GM19395 (cell line): ENCODE data around the gene ZNF276.
A peak's percentile ranks its signal among the peaks of the same experiment; 100 is the strongest.
"Not testable (repeated sequence)": the region's sequence is repeated elsewhere in the genome, so short reads cannot be mapped to it uniquely, and the experiment has no call there.

Source experiments
- ATAC-seq: cut with Tn5 transposase; IDR thresholded peaks from one replicate; pipeline ENCODE4 v1.9.1; 2021; ENCODE audit warnings: mild to moderate bottlenecking, moderate library complexity; ENCODE audit not compliant: unreplicated experiment

ZNF276 gene, protein sequence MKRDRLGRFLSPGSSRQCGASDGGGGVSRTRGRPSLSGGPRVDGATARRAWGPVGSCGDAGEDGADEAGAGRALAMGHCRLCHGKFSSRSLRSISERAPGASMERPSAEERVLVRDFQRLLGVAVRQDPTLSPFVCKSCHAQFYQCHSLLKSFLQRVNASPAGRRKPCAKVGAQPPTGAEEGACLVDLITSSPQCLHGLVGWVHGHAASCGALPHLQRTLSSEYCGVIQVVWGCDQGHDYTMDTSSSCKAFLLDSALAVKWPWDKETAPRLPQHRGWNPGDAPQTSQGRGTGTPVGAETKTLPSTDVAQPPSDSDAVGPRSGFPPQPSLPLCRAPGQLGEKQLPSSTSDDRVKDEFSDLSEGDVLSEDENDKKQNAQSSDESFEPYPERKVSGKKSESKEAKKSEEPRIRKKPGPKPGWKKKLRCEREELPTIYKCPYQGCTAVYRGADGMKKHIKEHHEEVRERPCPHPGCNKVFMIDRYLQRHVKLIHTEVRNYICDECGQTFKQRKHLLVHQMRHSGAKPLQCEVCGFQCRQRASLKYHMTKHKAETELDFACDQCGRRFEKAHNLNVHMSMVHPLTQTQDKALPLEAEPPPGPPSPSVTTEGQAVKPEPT

GRCh38 chr16:89720813-89721545, at the start of gene ZNF276, which contains the start of gene VPS9D1:
Gene ZNF276 (plus strand): TSS chr16:89721537. CDS start chr16:89721641, 104 bp downstream.
Gene VPS9D1 (minus strand): TSS chr16:89720898. CDS start chr16:89720861, 37 bp downstream.
- ATAC-seq, result peak; percentile 59

- ATAC-seq, result not testable (repeated sequence)
Measured at GRCh38 chr16:89671565-89671964, 49.8 kb upstream of the ZNF276 start.

GRCh38 chr16:89672177-89672941, 49.0 kb upstream of the ZNF276 start:
- ATAC-seq, result no peak

- ATAC-seq, result no peak
Measured at GRCh38 chr16:89678258-89678657, 43.1 kb upstream of the ZNF276 start.

GRCh38 chr16:89685916-89686315, 35.4 kb upstream of the ZNF276 start:
- ATAC-seq, result no peak

- ATAC-seq, result peak; percentile 77
Measured at GRCh38 chr16:89686520-89687091, 34.7 kb upstream of the ZNF276 start, which contains the start of gene CDK10. Gene CDK10 (plus strand): TSS chr16:89686689. CDS start chr16:89686711, 22 bp downstream.

GRCh38 chr16:89687092-89687940, 34.0 kb upstream of the ZNF276 start:
- ATAC-seq, result peak; percentile 37

DNA sequence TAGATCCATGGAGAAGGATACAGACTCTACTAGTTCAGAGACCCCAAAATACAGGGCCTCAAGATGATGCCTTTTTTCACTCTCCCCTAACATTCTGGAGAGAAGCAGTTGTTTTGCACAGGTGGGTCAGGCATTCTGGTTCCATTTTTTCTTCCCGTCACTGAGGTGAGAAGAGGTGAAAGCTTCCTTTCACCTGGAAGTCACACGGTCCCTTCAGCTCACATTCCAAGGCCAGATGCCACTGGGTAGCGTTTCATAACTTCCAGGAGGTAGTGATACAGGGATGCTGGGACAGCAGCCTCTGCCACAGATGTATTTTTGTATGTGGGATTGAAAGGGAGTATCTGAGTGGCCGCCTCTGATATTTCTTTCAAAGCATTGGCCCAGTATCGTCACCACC, 32.9 kb upstream of the ZNF276 start:
- ATAC-seq, result no peak

- no peak for ATAC-seq
Measured at GRCh38 chr16:89689142-89689541, 32.2 kb upstream of the ZNF276 start.

DNA sequence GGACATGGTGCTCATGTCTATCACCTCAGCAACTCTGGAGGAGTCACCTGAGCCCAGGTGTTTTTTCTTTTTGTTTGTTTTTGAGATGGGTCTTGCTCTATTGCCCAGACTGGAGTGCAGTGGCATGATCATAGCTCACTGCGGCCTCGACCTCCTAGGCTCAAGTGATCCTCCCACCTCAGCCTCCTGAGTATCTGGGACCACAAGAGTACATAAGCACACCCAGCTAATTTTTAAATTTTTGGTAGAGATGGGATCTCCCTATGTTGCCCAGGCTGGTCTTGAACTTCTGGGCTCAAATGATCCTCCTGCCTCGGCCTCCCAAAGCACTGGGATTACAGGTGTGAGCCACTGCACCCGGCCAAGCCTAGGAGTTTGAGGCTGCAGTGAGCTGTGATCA, 31.7 kb upstream of the ZNF276 start:
- ATAC-seq, result not testable (repeated sequence)

DNA sequence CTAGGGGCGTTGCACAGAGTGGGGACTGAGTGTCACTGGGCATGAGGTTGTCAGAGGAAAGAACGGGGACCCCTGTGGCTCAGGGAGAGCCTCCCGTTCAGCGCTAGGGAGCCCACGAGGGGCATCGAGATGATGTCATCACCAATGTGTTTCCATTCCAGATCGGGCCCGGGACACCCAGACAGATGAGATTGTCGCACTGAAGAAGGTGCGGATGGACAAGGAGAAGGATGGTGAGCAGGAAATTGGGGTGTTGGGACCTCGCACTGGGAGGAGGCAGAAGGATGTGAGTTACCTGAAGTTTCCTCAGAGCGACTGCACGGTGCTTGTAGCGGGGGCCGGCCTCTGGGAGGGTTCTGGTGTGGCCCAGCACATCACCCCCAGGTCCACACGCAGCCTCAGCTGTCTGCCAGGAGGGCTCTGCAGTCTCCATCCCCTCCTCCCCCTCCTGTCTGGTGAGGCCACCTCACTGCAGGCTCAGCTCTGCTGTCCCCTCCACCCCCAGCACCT, 30.9 kb upstream of the ZNF276 start:
- ATAC-seq, result no peak

- no peak for ATAC-seq
Measured at GRCh38 chr16:89691231-89691985, 29.9 kb upstream of the ZNF276 start.

DNA sequence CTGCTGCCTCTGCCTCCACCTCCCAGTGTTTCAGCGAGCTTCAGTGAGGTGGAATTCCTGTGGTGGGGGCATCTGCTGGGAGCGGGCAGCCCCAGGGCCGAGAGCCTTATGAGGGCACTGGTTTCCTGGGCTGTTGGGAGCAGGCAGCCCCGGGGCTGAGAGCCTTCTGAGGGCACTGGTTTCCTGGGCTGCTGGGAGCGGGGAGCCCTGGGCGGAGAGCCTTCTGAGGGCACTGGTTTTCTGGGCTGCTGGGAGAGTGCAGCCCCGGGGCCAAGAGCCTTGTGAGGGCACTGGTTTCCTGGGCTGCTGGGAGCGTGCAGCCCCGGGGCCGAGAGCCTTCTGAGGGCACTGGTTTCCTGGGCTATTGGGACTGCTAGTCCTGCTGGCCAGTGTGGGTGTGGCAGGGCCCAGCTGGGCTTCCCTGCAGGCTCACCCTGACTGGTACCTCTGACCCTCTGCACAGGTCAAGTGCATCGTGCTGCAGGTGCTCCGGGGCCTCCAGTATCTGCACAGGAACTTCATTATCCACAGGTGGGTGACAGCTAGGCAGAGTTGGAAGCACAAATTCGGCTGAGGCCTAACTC, 29.3 kb upstream of the ZNF276 start:
- no peak for ATAC-seq

GRCh38 chr16:89693289-89693731, 28.0 kb upstream of the ZNF276 start:
- no peak for ATAC-seq

- ATAC-seq, result no peak
Measured at GRCh38 chr16:89693931-89694783, 27.2 kb upstream of the ZNF276 start.

GRCh38 chr16:89694784-89695085, 26.6 kb upstream of the ZNF276 start:
- ATAC-seq, result not testable (repeated sequence)
